K562 (cell line): ENCODE results near the gene THUMPD1.

Experiments used
- CTCF ChIP-seq, 3 experiments: IDR thresholded peaks in 2 of 3; conservative IDR thresholded peaks in 1 of 3; 2 replicates each; pipeline ENCODE4 v1.5.1; 2011 to 2012; ENCODE audit warnings: low read length in 3 of 3, mild to moderate bottlenecking in 3 of 3, control low read depth in 2 of 3, improper control_type of control experiment in 1 of 3, inconsistent platforms in 1 of 3, low read depth in 1 of 3, mixed read lengths in 1 of 3, moderate library complexity in 1 of 3; ENCODE audit not compliant: insufficient read depth in 2 of 3
- EP300 ChIP-seq: IDR thresholded peaks from 2 replicates; pipeline ENCODE4 v1.6.1; 2012; ENCODE audit warnings: low read length, improper control_type of control experiment
- EZH2 ChIP-seq: IDR thresholded peaks from 2 replicates; pipeline ENCODE4 v1.6.1; 2012; ENCODE audit warnings: low read depth, mild to moderate bottlenecking, inconsistent platforms, low read length, borderline replicate concordance
- MYC ChIP-seq, 2 experiments: fragments of 250-450 bp in 1 of 2; sonication (Bioruptor Pico) in 1 of 2; IDR thresholded peaks; 2 replicates each; pipeline versions ENCODE4 v1.5.1 to v1.6.1; 2012 to 2021; ENCODE audit warnings: low read depth in 2 of 2, borderline replicate concordance in 1 of 2, improper control_type of control experiment in 1 of 2, low read length in 1 of 2, mild to moderate bottlenecking in 1 of 2, moderate library complexity in 1 of 2
- NR2C2 ChIP-seq, 2 experiments: fragments of 200-800 bp in 1 of 2; sonication (Bioruptor generic) in 1 of 2; sonication (generic) in 1 of 2; formaldehyde crosslinking in 1 of 2; IDR thresholded peaks; 2 replicates each; pipeline versions ENCODE4 v1.6.1 to v1.8.0; 2016 to 2022; ENCODE audit warnings: mild to moderate bottlenecking in 1 of 2, missing compliant biosample characterization in 1 of 2, missing genetic modification characterization in 1 of 2, missing genetic modification reagents in 1 of 2
- TAF1 ChIP-seq: IDR thresholded peaks from 2 replicates; pipeline ENCODE4 v1.6.1; 2011; ENCODE audit warnings: mild to moderate bottlenecking, low read length, moderate library complexity; ENCODE audit not compliant: insufficient read depth, control insufficient read depth, severe bottlenecking; ENCODE audit errors: extremely low read depth
- TF ChIP-seq, protein P1 (sequence below): fragments of 250-450 bp; sonication (Bioruptor Pico); IDR thresholded peaks from 2 replicates; pipeline ENCODE4 v1.5.0; 2021; ENCODE audit warnings: mild to moderate bottlenecking, moderate library complexity
- TF ChIP-seq, protein P2 (sequence below), 3 experiments: fragments of 200-800 bp in 1 of 3; fragments of 250-450 bp in 1 of 3; fragments of 450-650 bp in 1 of 3; sonication (Bioruptor Pico) in 1 of 3; sonication (Bioruptor generic) in 1 of 3; formaldehyde crosslinking in 1 of 3; IDR thresholded peaks; 2 replicates each; pipeline versions ENCODE4 v1.6.1 to v1.8.0; 2016 to 2022; ENCODE audit warnings: mild to moderate bottlenecking in 2 of 3, missing genetic modification characterization in 2 of 3, missing compliant biosample characterization in 1 of 3, moderate library complexity in 1 of 3

DNA sequence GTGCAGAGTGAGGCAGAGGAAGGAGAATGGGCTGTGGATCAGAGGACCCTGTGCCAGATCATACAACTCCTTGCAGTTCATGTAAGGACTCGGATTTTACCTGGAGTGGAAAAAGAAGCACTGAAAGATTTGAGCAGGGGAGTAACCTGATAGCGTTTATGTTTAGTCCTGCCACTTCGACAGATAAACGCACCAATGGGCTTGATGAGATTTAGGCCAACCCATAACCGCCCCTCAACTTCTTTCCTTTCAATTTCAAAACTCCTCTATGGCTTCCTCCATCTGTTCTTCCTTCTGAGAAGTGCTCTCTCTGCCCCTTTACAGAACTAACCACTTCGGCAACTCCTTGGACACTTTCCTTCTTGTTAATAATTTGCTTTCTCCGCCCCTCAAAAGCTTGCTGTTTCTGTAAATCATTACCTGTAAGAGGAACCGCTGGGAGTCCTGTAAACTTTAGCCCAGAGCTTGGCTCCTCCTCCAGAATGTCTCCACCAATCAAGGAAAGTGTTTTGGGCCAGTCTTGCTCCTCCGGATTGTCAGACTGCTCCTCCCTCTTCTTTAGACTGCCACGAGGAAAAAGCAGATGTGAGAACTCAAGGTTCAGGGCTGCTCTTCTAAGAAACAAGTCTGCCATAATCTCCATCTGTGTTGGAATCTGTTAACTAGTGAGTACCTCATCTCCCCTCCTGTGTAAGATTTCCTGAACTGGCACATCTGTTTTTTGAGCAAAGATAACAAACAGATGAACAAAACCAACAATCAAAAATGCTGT lies 22.0 kb upstream of the THUMPD1 start, which contains the start of gene ACSM3:
- no peak for TF ChIP-seq EZH2
- TF ChIP-seq CTCF (IDR thresholded peaks at IDR 0.05 in 2 of 3, conservative IDR thresholded peaks at IDR 0.05 in 1 of 3; ENCODE audit: insufficient read depth in 2 of 3, low read depth in 1 of 3, low read length in 3 of 3): no peak
- TF ChIP-seq TAF1: no peak
- TF ChIP-seq, protein P1, sequence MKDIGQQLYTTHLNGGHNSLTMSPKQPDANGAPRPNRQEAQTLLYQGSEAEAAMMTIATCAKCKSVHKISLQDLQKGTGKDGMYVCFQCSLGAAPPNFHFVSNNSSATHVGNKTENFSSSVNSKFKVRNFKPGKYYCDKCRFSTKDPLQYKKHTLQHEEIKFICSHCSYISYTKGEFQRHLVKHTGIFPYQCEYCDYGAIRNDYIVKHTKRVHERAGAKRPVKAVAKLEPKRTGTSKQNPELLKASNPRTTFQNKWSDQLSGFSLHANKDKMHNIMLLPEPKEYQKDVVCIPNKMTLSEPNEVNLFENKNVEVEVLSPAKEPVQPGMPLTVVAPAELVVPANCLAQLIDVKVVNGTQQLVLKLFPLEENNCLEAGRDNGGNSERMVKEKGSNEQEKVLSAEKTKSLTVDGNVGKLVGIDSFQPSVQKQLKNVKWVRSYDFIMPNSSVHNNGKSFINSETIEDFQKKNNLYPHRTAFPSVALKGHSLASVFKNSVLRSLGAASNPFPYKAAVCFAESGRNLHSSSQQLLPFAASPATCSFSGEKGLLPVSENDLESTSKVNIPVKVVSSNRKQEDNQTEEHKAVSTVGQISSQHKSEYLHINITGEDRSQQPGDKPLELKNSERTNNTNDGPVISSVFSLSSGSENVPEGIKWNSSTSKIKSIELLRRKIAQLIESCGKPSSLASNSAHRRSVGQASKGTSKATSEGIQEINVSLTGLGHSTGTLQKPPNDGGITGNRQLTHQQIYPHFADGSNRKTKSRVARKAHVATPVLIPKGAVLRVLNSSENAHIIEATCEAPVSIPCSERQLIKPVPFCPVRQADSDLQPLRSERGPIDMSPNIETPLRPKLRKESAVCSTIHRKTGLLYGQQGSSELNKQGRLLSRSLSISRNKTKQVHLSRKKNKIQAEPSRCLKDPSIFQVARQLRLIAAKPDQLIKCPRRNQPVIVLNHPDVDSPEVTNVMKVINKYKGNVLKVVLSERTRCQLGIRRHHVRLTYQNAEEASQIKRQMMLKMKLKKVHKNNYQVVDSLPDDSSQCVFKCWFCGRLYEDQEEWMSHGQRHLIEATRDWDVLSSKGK: 0 out of 2 replicates have a peak, but pooled peaks have one; percentile 43
- peak; percentile 29; the same call in 1 of the 2 replicates for TF ChIP-seq EP300
- peak; percentile 90 for TF ChIP-seq MYC (IDR thresholded peaks at IDR 0.05; ENCODE audit: low read depth, low read length)
- TF ChIP-seq MYC (CRISPR knock-in tag; IDR thresholded peaks at IDR 0.05; ENCODE audit: borderline replicate concordance, low read depth): no peak
- TF ChIP-seq, protein P2, sequence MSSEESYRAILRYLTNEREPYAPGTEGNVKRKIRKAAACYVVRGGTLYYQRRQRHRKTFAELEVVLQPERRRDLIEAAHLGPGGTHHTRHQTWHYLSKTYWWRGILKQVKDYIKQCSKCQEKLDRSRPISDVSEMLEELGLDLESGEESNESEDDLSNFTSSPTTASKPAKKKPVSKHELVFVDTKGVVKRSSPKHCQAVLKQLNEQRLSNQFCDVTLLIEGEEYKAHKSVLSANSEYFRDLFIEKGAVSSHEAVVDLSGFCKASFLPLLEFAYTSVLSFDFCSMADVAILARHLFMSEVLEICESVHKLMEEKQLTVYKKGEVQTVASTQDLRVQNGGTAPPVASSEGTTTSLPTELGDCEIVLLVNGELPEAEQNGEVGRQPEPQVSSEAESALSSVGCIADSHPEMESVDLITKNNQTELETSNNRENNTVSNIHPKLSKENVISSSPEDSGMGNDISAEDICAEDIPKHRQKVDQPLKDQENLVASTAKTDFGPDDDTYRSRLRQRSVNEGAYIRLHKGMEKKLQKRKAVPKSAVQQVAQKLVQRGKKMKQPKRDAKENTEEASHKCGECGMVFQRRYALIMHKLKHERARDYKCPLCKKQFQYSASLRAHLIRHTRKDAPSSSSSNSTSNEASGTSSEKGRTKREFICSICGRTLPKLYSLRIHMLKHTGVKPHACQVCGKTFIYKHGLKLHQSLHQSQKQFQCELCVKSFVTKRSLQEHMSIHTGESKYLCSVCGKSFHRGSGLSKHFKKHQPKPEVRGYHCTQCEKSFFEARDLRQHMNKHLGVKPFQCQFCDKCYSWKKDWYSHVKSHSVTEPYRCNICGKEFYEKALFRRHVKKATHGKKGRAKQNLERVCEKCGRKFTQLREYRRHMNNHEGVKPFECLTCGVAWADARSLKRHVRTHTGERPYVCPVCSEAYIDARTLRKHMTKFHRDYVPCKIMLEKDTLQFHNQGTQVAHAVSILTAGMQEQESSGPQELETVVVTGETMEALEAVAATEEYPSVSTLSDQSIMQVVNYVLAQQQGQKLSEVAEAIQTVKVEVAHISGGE (CRISPR knock-in tag; IDR thresholded peaks at IDR 0.05): no peak
- TF ChIP-seq NR2C2 (CRISPR knock-in tag; IDR thresholded peaks at IDR 0.05): no peak
- peak; percentile 71 for TF ChIP-seq NR2C2 (tag; IDR thresholded peaks at IDR 0.05)
